ENCODE results near the gene PACS1.

DNA sequence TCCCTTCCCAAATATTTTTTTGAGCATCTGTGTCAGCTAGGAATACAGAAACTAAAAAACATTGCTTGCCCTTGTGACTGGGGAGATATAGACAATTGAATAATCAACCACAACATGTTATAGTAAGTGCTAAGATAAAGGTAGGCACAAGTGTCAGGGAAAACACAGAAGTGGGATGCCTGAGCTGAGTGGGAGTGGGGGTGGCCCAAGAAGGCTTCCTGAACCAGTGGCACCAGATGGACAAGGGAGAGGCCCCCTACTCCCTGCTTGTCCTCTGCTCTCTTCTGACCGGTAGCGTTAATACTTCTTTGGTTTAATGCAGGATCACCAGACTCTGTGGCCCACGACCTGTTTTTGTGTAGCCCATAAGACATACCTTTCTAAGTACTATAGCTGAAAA, 48.8 kb downstream of the PACS1 start:
- TF ChIP-seq, protein P1, sequence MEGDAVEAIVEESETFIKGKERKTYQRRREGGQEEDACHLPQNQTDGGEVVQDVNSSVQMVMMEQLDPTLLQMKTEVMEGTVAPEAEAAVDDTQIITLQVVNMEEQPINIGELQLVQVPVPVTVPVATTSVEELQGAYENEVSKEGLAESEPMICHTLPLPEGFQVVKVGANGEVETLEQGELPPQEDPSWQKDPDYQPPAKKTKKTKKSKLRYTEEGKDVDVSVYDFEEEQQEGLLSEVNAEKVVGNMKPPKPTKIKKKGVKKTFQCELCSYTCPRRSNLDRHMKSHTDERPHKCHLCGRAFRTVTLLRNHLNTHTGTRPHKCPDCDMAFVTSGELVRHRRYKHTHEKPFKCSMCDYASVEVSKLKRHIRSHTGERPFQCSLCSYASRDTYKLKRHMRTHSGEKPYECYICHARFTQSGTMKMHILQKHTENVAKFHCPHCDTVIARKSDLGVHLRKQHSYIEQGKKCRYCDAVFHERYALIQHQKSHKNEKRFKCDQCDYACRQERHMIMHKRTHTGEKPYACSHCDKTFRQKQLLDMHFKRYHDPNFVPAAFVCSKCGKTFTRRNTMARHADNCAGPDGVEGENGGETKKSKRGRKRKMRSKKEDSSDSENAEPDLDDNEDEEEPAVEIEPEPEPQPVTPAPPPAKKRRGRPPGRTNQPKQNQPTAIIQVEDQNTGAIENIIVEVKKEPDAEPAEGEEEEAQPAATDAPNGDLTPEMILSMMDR (IDR thresholded peaks at IDR 0.05; ENCODE audit: low read depth, low read length, poor library complexity, severe bottlenecking): no peak
- TF ChIP-seq EZH2phosphoT487 (IDR thresholded peaks at IDR 0.05; ENCODE audit: borderline replicate concordance, low read length): no peak
